Measurements from ENCODE around the gene ID1. TPM values are rescaled to one million over a fixed set of nuclear protein-coding genes. Genes with fewer than 3 reads are reported as not detected.
A peak's percentile ranks its signal among the peaks of the same experiment; 100 is the strongest.
"Not testable (repeated sequence)": the region's sequence is repeated elsewhere in the genome, so short reads cannot be mapped to it uniquely, and the experiment has no call there.

ID1 gene
- polyA plus RNA-seq, 1 donor = 245 TPM

- peak in 1 of 2 donors; percentile 49 for DNase-seq
- not testable (repeated sequence) for H3K9me3 ChIP-seq (ENCODE audit: control insufficient read depth, low read depth, low read length); H3K4me3 ChIP-seq (ENCODE audit: low read length); H3K27me3 ChIP-seq (ENCODE audit: control insufficient read depth, insufficient read depth, low read length); H3K36me3 ChIP-seq (ENCODE audit: control insufficient read depth, insufficient read depth, low read length)
- H3K4me1 ChIP-seq (ENCODE audit: control insufficient read depth, insufficient read depth, low read length) = peaks cover 51% of the 10 kb centered on the region
- H3K27ac ChIP-seq (ENCODE audit: low read length) = peak overlapping the region; percentile 87
- WGBS (ENCODE audit: insufficient coverage, low lambda C conversion rate) = 100% methylated on average over 1 of the region's 12 CpGs
Observed at GRCh38 chr20:31612271-31612640, 7.2 kb downstream of the ID1 start.

GRCh38 chr20:31615416-31615815 lies 10.3 kb downstream of the ID1 start:
- peak in 1 of 2 donors; percentile 63 for DNase-seq
- 80% methylated on average over 1 of the region's 8 CpGs for WGBS (ENCODE audit: insufficient coverage, low lambda C conversion rate)
- no peak overlapping the region for H3K4me3 ChIP-seq (ENCODE audit: low read length)
- H3K27ac ChIP-seq (ENCODE audit: low read length) = no peak overlapping the region
- H3K4me1 ChIP-seq (ENCODE audit: control insufficient read depth, insufficient read depth, low read length) = peaks cover 22% of the 10 kb centered on the region
- no peaks in the 10 kb centered on the region for H3K36me3 ChIP-seq (ENCODE audit: control insufficient read depth, insufficient read depth, low read length)
- no peaks in the 10 kb centered on the region for H3K9me3 ChIP-seq (ENCODE audit: control insufficient read depth, low read depth, low read length)
- H3K27me3 ChIP-seq (ENCODE audit: control insufficient read depth, insufficient read depth, low read length) = no peaks in the 10 kb centered on the region

GRCh38 chr20:31617432-31618104 lies 12.5 kb downstream of the ID1 start:
- no peak for DNase-seq
- Histone ChIP-seq H3K9me3 (ENCODE audit: control insufficient read depth, low read depth, low read length) (no peaks in the 10 kb centered on the region), H3K36me3 (ENCODE audit: control insufficient read depth, insufficient read depth, low read length) (no peaks in the 10 kb centered on the region), H3K27ac (ENCODE audit: low read length) (no peak overlapping the region), H3K4me3 (ENCODE audit: low read length) (no peak overlapping the region), H3K27me3 (ENCODE audit: control insufficient read depth, insufficient read depth, low read length) (no peaks in the 10 kb centered on the region), H3K4me1 (ENCODE audit: control insufficient read depth, insufficient read depth, low read length) (peaks cover 2% of the 10 kb centered on the region)
- 96% methylated on average over 3 of the region's 6 CpGs for WGBS (ENCODE audit: insufficient coverage, low lambda C conversion rate)

GRCh38 chr20:31620246-31620645 lies 15.2 kb downstream of the ID1 start:
- no peaks in the 10 kb centered on the region for H3K4me1 ChIP-seq (ENCODE audit: control insufficient read depth, insufficient read depth, low read length)
- DNase-seq = no peak
- no peak overlapping the region for H3K27ac ChIP-seq (ENCODE audit: low read length)
- 80% methylated on average over 1 of the region's 3 CpGs for WGBS (ENCODE audit: insufficient coverage, low lambda C conversion rate)
- H3K36me3 ChIP-seq (ENCODE audit: control insufficient read depth, insufficient read depth, low read length) = no peaks in the 10 kb centered on the region
- H3K9me3 ChIP-seq (ENCODE audit: control insufficient read depth, low read depth, low read length) = no peaks in the 10 kb centered on the region
- no peaks in the 10 kb centered on the region for H3K27me3 ChIP-seq (ENCODE audit: control insufficient read depth, insufficient read depth, low read length)
- H3K4me3 ChIP-seq (ENCODE audit: low read length) = no peak overlapping the region

- not testable (repeated sequence) for H3K27ac ChIP-seq (ENCODE audit: low read length); H3K27me3 ChIP-seq (ENCODE audit: control insufficient read depth, insufficient read depth, low read length); H3K36me3 ChIP-seq (ENCODE audit: control insufficient read depth, insufficient read depth, low read length); DNase-seq; H3K9me3 ChIP-seq (ENCODE audit: control insufficient read depth, low read depth, low read length); H3K4me3 ChIP-seq (ENCODE audit: low read length); H3K4me1 ChIP-seq (ENCODE audit: control insufficient read depth, insufficient read depth, low read length)
- no CpG with 5 or more reads among the region's 6 CpGs for WGBS (ENCODE audit: insufficient coverage, low lambda C conversion rate)
Observed at GRCh38 chr20:31623123-31623505, 18.0 kb downstream of the ID1 start.

GRCh38 chr20:31626534-31626933 lies 21.4 kb downstream of the ID1 start:
- DNase-seq; H3K4me1 ChIP-seq (ENCODE audit: control insufficient read depth, insufficient read depth, low read length); H3K9me3 ChIP-seq (ENCODE audit: control insufficient read depth, low read depth, low read length); H3K36me3 ChIP-seq (ENCODE audit: control insufficient read depth, insufficient read depth, low read length); H3K4me3 ChIP-seq (ENCODE audit: low read length); H3K27me3 ChIP-seq (ENCODE audit: control insufficient read depth, insufficient read depth, low read length); H3K27ac ChIP-seq (ENCODE audit: low read length): not testable (repeated sequence)
- no CpG with 5 or more reads among the region's 8 CpGs for WGBS (ENCODE audit: insufficient coverage, low lambda C conversion rate)

GRCh38 chr20:31628057-31628456 lies 23.0 kb downstream of the ID1 start:
- H3K9me3 ChIP-seq (ENCODE audit: control insufficient read depth, low read depth, low read length); H3K27ac ChIP-seq (ENCODE audit: low read length); H3K4me1 ChIP-seq (ENCODE audit: control insufficient read depth, insufficient read depth, low read length); DNase-seq; H3K27me3 ChIP-seq (ENCODE audit: control insufficient read depth, insufficient read depth, low read length); H3K4me3 ChIP-seq (ENCODE audit: low read length); H3K36me3 ChIP-seq (ENCODE audit: control insufficient read depth, insufficient read depth, low read length): not testable (repeated sequence)
- WGBS (ENCODE audit: insufficient coverage, low lambda C conversion rate) = no CpG with 5 or more reads among the region's 2 CpGs

- DNase-seq = no peak
- WGBS (ENCODE audit: insufficient coverage, low lambda C conversion rate) = no CpG with 5 or more reads among the region's 2 CpGs
Observed at GRCh38 chr20:31630187-31630790, 25.2 kb downstream of the ID1 start.

GRCh38 chr20:31632548-31633338 lies 27.7 kb downstream of the ID1 start:
- H3K27me3 ChIP-seq (ENCODE audit: control insufficient read depth, insufficient read depth, low read length) = peaks cover 5% of the 10 kb centered on the region
- no peaks in the 10 kb centered on the region for H3K4me1 ChIP-seq (ENCODE audit: control insufficient read depth, insufficient read depth, low read length)
- H3K9me3 ChIP-seq (ENCODE audit: control insufficient read depth, low read depth, low read length) = no peaks in the 10 kb centered on the region
- no peak overlapping the region for H3K4me3 ChIP-seq (ENCODE audit: low read length)
- no peak for DNase-seq
- no peaks in the 10 kb centered on the region for H3K36me3 ChIP-seq (ENCODE audit: control insufficient read depth, insufficient read depth, low read length)
- WGBS (ENCODE audit: insufficient coverage, low lambda C conversion rate) = 97% methylated on average over 7 of the region's 40 CpGs
- no peak overlapping the region for H3K27ac ChIP-seq (ENCODE audit: low read length)

More at GRCh38 chr20:31630187-31630790, 25.2 kb downstream of the ID1 start:
- Histone ChIP-seq H3K27ac (ENCODE audit: low read length) (no peak overlapping the region), H3K27me3 (ENCODE audit: control insufficient read depth, insufficient read depth, low read length) (no peaks in the 10 kb centered on the region), H3K4me3 (ENCODE audit: low read length) (no peak overlapping the region), H3K4me1 (ENCODE audit: control insufficient read depth, insufficient read depth, low read length) (no peaks in the 10 kb centered on the region), H3K36me3 (ENCODE audit: control insufficient read depth, insufficient read depth, low read length) (no peaks in the 10 kb centered on the region), H3K9me3 (ENCODE audit: control insufficient read depth, low read depth, low read length) (no peaks in the 10 kb centered on the region)

GRCh38 chr20:31633339-31633914 lies 28.3 kb downstream of the ID1 start:
- no peaks in the 10 kb centered on the region for H3K4me1 ChIP-seq (ENCODE audit: control insufficient read depth, insufficient read depth, low read length)
- H3K27ac ChIP-seq (ENCODE audit: low read length) = no peak overlapping the region
- peaks cover 12% of the 10 kb centered on the region for H3K27me3 ChIP-seq (ENCODE audit: control insufficient read depth, insufficient read depth, low read length)
- H3K36me3 ChIP-seq (ENCODE audit: control insufficient read depth, insufficient read depth, low read length) = no peaks in the 10 kb centered on the region
- H3K4me3 ChIP-seq (ENCODE audit: low read length) = no peak overlapping the region
- no CpG with 5 or more reads among the region's 14 CpGs for WGBS (ENCODE audit: insufficient coverage, low lambda C conversion rate)
- no peak for DNase-seq
- no peaks in the 10 kb centered on the region for H3K9me3 ChIP-seq (ENCODE audit: control insufficient read depth, low read depth, low read length)
